Measurements from ENCODE around the gene JADE1.
A peak's percentile ranks its signal among the peaks of the same experiment; 100 is the strongest.

JADE1 gene

DNA sequence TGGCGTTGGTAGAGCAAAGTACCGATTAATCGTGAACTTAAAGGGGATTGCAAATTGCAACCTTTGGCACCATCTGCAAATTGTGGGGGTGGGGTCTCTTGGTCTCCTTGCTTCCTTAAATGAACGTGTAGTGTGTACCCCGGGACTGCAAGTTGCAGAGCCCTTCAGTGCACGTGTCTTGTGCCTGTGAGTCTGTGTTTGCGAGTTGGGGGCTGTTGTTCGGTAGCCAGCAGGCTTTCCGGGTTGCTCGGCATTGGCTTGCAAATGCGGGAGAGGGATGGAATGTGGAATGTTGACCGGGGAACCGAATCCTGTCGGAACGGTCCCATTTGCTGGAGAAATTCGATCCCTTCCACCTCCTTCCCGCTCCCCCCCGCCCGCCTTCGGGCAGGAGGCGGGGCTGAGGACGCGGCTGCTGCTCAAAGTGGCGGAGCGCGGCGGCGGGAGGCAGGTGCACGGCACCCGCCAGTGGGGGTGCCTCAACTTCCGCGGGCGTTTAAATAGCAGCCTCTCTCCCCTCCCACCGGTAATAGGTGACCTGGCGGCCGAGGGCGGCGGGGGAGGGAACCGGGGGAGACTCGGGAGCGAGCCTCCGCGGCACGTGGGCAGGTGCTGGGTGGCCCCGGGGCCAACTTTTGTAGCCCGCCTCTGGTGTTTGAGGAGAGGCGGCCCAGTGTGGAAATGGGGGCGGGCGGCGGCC lies 1.5 kb downstream of the JADE1 start:
- DNase-seq (ENCODE audit: low spot score), result peak; percentile 90
- TF ChIP-seq, protein P1, sequence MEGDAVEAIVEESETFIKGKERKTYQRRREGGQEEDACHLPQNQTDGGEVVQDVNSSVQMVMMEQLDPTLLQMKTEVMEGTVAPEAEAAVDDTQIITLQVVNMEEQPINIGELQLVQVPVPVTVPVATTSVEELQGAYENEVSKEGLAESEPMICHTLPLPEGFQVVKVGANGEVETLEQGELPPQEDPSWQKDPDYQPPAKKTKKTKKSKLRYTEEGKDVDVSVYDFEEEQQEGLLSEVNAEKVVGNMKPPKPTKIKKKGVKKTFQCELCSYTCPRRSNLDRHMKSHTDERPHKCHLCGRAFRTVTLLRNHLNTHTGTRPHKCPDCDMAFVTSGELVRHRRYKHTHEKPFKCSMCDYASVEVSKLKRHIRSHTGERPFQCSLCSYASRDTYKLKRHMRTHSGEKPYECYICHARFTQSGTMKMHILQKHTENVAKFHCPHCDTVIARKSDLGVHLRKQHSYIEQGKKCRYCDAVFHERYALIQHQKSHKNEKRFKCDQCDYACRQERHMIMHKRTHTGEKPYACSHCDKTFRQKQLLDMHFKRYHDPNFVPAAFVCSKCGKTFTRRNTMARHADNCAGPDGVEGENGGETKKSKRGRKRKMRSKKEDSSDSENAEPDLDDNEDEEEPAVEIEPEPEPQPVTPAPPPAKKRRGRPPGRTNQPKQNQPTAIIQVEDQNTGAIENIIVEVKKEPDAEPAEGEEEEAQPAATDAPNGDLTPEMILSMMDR (IDR thresholded peaks at IDR 0.05; ENCODE audit: extremely low read depth, missing control alignments), result no peak

DNA sequence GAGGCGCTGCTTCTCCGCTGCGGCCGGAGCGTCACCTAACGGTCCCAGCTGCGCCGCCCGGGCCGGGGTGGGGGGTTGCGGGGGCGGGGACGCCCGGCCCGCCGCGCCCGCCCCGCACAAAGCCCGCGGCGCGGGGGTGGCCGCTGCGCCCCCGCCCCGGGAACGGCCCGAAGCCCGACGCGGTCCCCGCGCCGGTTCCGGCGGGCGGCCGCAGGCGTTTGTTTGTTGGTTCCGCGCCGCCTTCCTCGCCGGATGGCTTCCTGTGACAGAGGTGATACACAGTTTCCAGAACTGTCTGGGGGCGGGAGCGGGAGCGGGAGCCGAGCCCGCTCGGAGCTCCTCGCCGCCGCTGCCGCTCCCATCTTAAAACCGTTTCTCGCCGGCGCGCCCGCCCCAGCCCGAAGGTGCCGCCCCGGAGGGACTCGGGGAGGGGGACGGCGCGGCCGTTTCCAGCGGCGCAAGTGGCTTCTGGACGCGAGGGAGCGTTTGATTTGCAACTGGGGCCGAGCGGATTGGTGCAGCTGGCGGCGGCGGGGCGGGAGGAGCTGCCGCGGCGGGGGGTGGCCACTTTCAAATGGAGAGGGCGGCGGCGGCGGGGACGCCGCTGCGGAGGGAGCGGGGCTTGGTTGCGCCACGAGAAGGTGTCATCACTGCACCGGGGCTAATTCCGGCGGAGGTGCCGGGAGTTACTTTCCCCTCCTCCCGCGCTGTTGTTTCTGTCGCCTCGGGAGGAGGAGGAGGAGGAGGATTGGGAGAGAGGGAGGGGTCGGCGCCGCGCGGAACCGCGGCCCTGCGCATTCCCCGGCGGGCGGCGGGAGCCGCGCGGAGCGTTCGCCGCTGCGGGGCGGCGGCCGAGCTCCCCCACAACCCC lies 2.3 kb downstream of the JADE1 start:
- DNase-seq (ENCODE audit: low spot score), result peak; percentile 93
- TF ChIP-seq, protein P1 (IDR thresholded peaks at IDR 0.05; ENCODE audit: extremely low read depth, missing control alignments), result no peak

DNA sequence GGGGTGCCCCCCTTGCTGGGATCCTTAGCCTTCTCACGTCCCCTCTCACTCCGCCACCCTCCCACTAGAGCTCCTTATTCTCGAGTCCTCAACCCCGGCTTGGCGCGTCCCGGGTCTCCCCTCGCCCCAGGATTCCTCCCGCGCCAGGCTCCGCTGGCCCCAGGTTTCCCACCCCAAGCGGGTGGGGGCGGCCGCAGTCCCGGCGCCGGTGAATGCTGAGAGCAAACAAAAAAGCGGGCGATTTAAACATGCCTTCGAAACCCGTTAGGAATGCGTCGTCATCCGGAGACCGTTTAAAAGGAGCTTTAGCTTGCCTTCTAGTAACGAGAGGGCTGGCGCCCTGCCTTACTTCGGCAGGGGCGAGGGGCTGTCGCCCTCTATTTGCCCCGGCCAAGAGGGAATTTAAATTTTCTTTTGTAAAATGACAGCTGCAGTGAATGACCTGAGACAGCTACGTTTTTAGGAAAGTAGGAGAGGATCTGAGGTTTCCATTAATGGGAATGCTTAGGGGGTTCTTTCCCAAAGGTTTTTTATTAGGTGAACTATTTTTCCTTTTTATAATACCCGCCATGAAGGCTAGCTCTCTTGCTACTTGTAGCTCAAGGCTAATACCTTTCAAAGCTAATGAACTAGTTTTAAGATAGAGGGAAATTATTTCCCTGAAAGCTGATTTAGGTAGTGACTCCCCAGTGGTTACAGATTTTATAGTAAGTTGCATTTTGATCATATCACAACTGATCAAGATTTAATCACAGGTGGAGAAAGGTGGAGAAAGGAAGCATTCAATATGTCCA lies 3.1 kb downstream of the JADE1 start:
- no peak for DNase-seq (ENCODE audit: low spot score)
- TF ChIP-seq, protein P1 (IDR thresholded peaks at IDR 0.05; ENCODE audit: extremely low read depth, missing control alignments), result no peak

DNA sequence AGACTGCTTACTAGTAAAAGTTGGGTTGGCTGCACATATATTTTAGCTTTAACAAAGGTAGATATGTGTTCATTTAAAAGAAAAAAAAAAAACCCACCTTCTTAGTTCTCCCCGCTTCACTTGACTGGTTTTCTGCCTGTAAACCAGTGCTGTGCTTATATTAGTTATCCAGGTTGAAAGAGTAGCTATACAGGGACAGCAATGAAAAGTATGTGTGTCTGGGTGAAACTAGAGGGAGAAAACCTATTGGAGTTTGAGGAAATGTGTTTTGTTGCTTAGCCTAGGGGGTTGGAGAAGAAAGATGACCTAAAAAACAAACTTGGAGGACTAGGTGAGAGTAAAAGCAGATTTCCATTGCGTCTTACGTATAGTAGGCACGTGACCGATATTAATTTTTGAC lies 4.5 kb downstream of the JADE1 start:
- TF ChIP-seq, protein P1 (IDR thresholded peaks at IDR 0.05; ENCODE audit: extremely low read depth, missing control alignments), result no peak
- no peak for DNase-seq (ENCODE audit: low spot score)

DNA sequence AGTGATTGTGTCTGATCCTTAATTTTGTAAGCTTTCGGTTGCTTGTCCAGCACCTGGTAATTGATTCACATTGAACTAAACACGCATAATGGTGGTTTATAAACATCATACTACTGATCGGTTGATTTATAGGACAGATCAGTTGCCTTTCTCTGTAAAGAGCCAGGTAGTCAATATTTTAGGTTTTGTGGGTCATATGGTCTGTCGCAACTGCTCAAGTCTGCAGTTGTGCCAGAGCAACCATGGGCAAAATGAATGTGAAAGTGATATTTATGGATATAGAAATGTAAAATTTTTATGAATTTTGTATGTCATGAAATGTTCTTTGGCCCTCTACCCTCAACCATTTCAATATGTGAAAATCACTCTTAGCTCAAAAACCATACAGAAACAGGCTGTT lies 8.9 kb downstream of the JADE1 start:
- TF ChIP-seq, protein P1 (IDR thresholded peaks at IDR 0.05; ENCODE audit: extremely low read depth, missing control alignments), result no peak
- no peak for DNase-seq (ENCODE audit: low spot score)

DNA sequence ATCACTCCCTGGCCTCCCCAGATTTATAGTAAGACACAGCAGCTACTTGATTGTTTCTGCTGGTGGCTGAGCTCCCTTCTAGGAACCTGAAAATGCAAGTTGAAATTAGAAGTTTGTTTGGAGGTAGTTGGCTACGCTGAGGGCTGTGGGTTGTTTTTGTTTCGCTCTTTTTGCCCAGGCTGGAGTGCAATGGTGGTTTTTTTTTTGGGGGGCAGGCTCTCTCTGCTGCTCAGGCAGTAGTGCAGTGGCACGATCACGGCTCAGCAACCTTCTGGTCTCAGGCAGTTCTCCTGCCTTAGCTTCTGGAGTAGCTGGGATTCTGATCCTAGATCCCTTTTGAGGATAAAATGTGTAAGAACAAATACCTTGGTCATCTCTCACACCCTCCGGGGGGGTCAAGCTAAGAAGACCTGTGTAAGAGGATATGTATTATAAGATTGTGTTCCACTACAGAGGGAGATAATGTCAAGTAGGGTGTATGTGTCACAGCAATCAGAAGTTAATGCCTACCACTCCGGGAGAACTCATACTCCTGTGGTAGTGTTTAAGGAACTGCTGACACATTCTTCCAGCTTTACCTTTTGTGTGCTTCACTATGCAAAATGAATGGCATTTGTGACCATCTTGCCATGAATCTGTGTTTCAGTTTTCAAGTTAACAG lies 9.7 kb downstream of the JADE1 start:
- no peak for DNase-seq (ENCODE audit: low spot score)
- TF ChIP-seq, protein P1 (IDR thresholded peaks at IDR 0.05; ENCODE audit: extremely low read depth, missing control alignments), result no peak
